Glomerular endothelial cell (primary cell): ENCODE measurements around the gene RANBP2. TPM values are rescaled to one million over a fixed set of nuclear protein-coding genes. Genes with fewer than 3 reads are reported as not detected.

Source experiments
- DNase-seq: peaks from one replicate; pipeline ENCODE4 v3.0.0-alpha.2; 2011; ENCODE audit warnings: low read depth, low spot score; ENCODE audit errors: extremely low read depth
- total RNA-seq: library from RNA; depleted of rRNA; stranded (reverse); fragments of >200 nt; gene quantifications from 2 replicates; pipeline ENCODE4 v1.2.3, GENCODE V29; 2015

The RANBP2 gene
- total RNA-seq, 1 donor from 2014 or later: 63.4 TPM

- no peak for DNase-seq
Measured at GRCh38 chr2:108834620-108835019, 115.3 kb downstream of the RANBP2 start.

- no peak for DNase-seq
Measured at GRCh38 chr2:108835040-108835439, 115.8 kb downstream of the RANBP2 start.

Other genes starting within 250 kb of the RANBP2 start
- 434 and 491 TPM in 2 replicates for gene LIMS1, start 185.0 kb upstream of the RANBP2 start, total RNA-seq
- gene CCDC138, start 67.3 kb downstream of the RANBP2 start, total RNA-seq: 2.1 and 2.9 TPM in 2 replicates